HL-60 (cell line): ENCODE data around the gene ACAD10.
"Not testable (repeated sequence)": the region's sequence is repeated elsewhere in the genome, so short reads cannot be mapped to it uniquely, and the experiment has no call there.

Source experiments
- DNase-seq, 2 experiments: peaks; one replicate each; pipeline ENCODE4 v3.0.0-alpha.2; 2010 to 2020; ENCODE audit warnings: low read depth in 1 of 2, low spot score in 1 of 2
- H3K27ac ChIP-seq: fragments of 250-450 bp; sonication (Bioruptor Pico); replicated peaks from 2 replicates; pipeline ENCODE4 v1.5.1; 2020; ENCODE audit warnings: mild to moderate bottlenecking, moderate library complexity
- H3K27me3 ChIP-seq: fragments of 250-450 bp; sonication (Bioruptor Pico); 2 replicates; pipeline ENCODE4 v1.5.1; 2021; ENCODE audit warnings: mild to moderate bottlenecking, moderate library complexity; ENCODE audit not compliant: insufficient read depth, poor library complexity, severe bottlenecking
- H3K4me3 ChIP-seq: replicated peaks from 2 replicates; pipeline ENCODE4 v1.5.1; 2011; ENCODE audit warnings: mild to moderate bottlenecking, control low read depth, low read length; ENCODE audit not compliant: insufficient read depth
- GABPA ChIP-seq: IDR thresholded peaks from 2 replicates; pipeline ENCODE4 v1.6.1; 2012; ENCODE audit warnings: low read depth
- POLR2AphosphoS5 ChIP-seq: IDR thresholded peaks from 2 replicates; pipeline ENCODE4 v1.6.1; 2012; ENCODE audit warnings: low read depth
- REST ChIP-seq: IDR thresholded peaks from 2 replicates; pipeline ENCODE4 v1.6.1; 2012; ENCODE audit warnings: low read depth; ENCODE audit not compliant: insufficient replicate concordance
- SPI1 ChIP-seq: IDR thresholded peaks from 2 replicates; pipeline ENCODE4 v1.6.1; 2012; ENCODE audit warnings: low read depth, mild to moderate bottlenecking, borderline replicate concordance
- TF ChIP-seq, protein P1 (sequence below): IDR thresholded peaks from one replicate; pipeline ENCODE4 v1.5.1; 2011; ENCODE audit warnings: low read length, control low read depth, inconsistent platforms; ENCODE audit not compliant: insufficient read depth

Gene ACAD10

DNA sequence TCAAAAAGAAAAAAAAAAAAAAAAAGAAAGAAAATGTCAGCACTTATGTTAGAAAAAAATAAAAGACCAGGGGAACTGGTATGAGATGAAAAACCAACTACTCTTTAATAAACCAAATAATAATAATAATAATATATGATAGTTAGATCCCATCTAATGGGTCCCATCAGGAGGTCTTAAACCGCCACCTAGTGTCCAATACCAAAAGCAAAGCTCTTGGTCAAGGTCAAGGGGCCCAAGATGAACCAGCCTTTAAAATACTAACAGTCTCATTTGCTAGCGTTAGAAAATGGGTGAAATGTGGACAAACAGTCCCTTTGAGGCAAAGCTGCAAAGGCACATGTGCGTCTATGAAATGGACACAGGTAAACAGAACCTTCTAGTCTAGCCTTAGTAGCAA lies 12.3 kb upstream of the ACAD10 start:
- Histone ChIP-seq H3K4me3 (no peak overlapping the region), H3K27me3 (no peaks in the 10 kb centered on the region), H3K27ac (no peak overlapping the region)
- TF ChIP-seq REST (no peak), GABPA (no peak), POLR2AphosphoS5 (no peak), SPI1 (no peak)
- TF ChIP-seq, protein P1, sequence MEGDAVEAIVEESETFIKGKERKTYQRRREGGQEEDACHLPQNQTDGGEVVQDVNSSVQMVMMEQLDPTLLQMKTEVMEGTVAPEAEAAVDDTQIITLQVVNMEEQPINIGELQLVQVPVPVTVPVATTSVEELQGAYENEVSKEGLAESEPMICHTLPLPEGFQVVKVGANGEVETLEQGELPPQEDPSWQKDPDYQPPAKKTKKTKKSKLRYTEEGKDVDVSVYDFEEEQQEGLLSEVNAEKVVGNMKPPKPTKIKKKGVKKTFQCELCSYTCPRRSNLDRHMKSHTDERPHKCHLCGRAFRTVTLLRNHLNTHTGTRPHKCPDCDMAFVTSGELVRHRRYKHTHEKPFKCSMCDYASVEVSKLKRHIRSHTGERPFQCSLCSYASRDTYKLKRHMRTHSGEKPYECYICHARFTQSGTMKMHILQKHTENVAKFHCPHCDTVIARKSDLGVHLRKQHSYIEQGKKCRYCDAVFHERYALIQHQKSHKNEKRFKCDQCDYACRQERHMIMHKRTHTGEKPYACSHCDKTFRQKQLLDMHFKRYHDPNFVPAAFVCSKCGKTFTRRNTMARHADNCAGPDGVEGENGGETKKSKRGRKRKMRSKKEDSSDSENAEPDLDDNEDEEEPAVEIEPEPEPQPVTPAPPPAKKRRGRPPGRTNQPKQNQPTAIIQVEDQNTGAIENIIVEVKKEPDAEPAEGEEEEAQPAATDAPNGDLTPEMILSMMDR = no peak
- DNase-seq = no peak

- no peak for DNase-seq
- H3K27ac ChIP-seq = no peak overlapping the region
- no peaks in the 10 kb centered on the region for H3K27me3 ChIP-seq
- no peak for TF ChIP-seq SPI1
- no peak for TF ChIP-seq POLR2AphosphoS5
- TF ChIP-seq, protein P1 = no peak
- no peak overlapping the region for H3K4me3 ChIP-seq
Measured at GRCh38 chr12:111677186-111677585, 8.7 kb upstream of the ACAD10 start.

DNA sequence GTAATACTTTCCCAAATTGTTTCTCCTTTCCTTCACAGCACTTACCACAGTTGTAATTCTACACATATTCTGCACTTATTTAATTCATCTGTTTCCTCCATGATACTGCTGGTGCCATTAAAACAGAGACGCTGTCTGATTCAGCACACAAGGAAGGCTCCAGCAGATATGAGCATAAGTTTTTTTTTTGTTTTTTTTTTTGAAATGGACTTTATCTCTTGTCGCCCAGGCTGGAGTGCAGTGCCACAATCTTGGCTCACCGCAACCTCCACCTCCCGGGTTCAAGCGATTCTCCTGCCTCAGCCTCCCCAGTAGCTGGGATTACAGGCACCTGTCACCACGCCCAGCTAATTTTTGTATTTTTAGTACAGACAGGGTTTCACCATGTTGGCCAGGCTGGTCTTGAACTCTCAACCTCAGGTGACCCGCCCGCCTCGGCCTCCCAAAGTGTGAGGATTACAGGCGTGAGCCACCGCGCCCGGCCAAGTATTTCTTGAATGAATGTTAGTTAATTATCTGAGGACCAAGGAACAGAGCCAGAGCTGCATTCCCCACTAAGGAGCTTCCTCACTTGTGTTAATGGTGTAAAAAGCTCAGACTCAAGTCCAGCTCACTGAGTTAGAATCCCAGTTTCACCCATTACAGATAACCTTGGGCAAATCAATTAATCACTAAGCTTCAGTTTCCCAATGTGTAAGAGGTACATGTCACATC lies 1.2 kb upstream of the ACAD10 start:
- not testable (repeated sequence) for H3K27me3 ChIP-seq, DNase-seq
- Histone ChIP-seq H3K4me3 (peak overlapping the region; percentile 89), H3K27ac (peak overlapping the region; percentile 87)

- Histone ChIP-seq H3K27me3 (no peaks in the 10 kb centered on the region), H3K27ac (peak overlapping the region; percentile 87), H3K4me3 (peak overlapping the region; percentile 89)
- TF ChIP-seq, protein P1 = no peak
- TF ChIP-seq REST = no peak
- TF ChIP-seq POLR2AphosphoS5 = no peak
- TF ChIP-seq GABPA = no peak
- no peak for TF ChIP-seq SPI1
- DNase-seq = peak in 1 of 2 experiments; percentile 19
Measured at GRCh38 chr12:111685322-111685810, 487 bp upstream of the ACAD10 start.
